Mesendoderm (in vitro differentiated cells): ENCODE measurements around the gene NAA25.
A peak's percentile ranks its signal among the peaks of the same experiment; 100 is the strongest.
"Not testable (repeated sequence)": the region's sequence is repeated elsewhere in the genome, so short reads cannot be mapped to it uniquely, and the experiment has no call there.

Experiments
- DNase-seq: peaks from one replicate; pipeline ENCODE4 v3.0.0; 2013
- H2AK5ac ChIP-seq: 2 replicates; pipeline ENCODE4 v1.6.1; 2013; ENCODE audit warnings: low read length, inconsistent platforms
- H2BK120ac ChIP-seq: 2 replicates; pipeline ENCODE4 v1.6.1; 2013; ENCODE audit warnings: low read depth, mild to moderate bottlenecking, low read length, moderate library complexity, mixed read lengths
- H2BK15ac ChIP-seq: replicated peaks from 2 replicates; pipeline ENCODE4 v1.6.1; 2013; ENCODE audit warnings: low read depth, mild to moderate bottlenecking, moderate library complexity
- H2BK5ac ChIP-seq: 2 replicates; pipeline ENCODE4 v1.6.1; 2013; ENCODE audit warnings: low read length, inconsistent platforms
- H3K18ac ChIP-seq: 2 replicates; pipeline ENCODE4 v1.6.1; 2013; ENCODE audit warnings: mild to moderate bottlenecking, low read length, mixed read lengths
- H3K23ac ChIP-seq: one replicate; pipeline ENCODE4 v1.6.1; 2013; ENCODE audit warnings: low read length
- H3K27ac ChIP-seq: 2 replicates; pipeline ENCODE4 v1.5.1; 2013; ENCODE audit warnings: low read depth, mild to moderate bottlenecking, inconsistent platforms, low read length, moderate library complexity
- H3K27me3 ChIP-seq: 2 replicates; pipeline ENCODE4 v1.6.1; 2013; ENCODE audit warnings: low read length, control low read depth, mild to moderate bottlenecking, inconsistent platforms; ENCODE audit not compliant: insufficient read depth, poor library complexity
- H3K36me3 ChIP-seq: 2 replicates; pipeline ENCODE4 v1.6.1; 2013; ENCODE audit warnings: low read length, inconsistent platforms; ENCODE audit not compliant: control insufficient read depth, insufficient read depth
- H3K4ac ChIP-seq: one replicate; pipeline ENCODE4 v1.6.1; 2013; ENCODE audit warnings: low read depth, mild to moderate bottlenecking, low read length, moderate library complexity
- H3K4me1 ChIP-seq: 2 replicates; pipeline ENCODE4 v1.6.1; 2013; ENCODE audit warnings: low read depth, low read length, inconsistent platforms; ENCODE audit not compliant: control insufficient read depth
- H3K4me2 ChIP-seq: 2 replicates; pipeline ENCODE4 v1.6.1; 2013; ENCODE audit warnings: low read length
- H3K4me3 ChIP-seq: 2 replicates; pipeline ENCODE4 v1.5.1; 2013; ENCODE audit warnings: mild to moderate bottlenecking, low read length
- H3K56ac ChIP-seq: one replicate; pipeline ENCODE4 v1.6.1; 2013; ENCODE audit warnings: low read length
- H3K79me1 ChIP-seq: 2 replicates; pipeline ENCODE4 v1.6.1; 2013; ENCODE audit warnings: low read length, inconsistent platforms
- H3K79me2 ChIP-seq: 2 replicates; pipeline ENCODE4 v1.6.1; 2013; ENCODE audit warnings: mild to moderate bottlenecking, low read length; ENCODE audit not compliant: control insufficient read depth, insufficient read depth
- H3K9ac ChIP-seq: 2 replicates; pipeline ENCODE4 v1.6.1; 2013; ENCODE audit warnings: low read length, inconsistent platforms
- H4K5ac ChIP-seq: one replicate; pipeline ENCODE4 v1.6.1; 2013; ENCODE audit warnings: low read length
- H4K8ac ChIP-seq: one replicate; pipeline ENCODE4 v1.6.1; 2013; ENCODE audit warnings: low read depth, mild to moderate bottlenecking, control low read depth, low read length, moderate library complexity
- WGBS: extraction: QIAGEN DNeasy Blood & Tissue Kit; methylation state at CpG from one replicate; pipeline ENCODE4 v1.1.7; 2013; ENCODE audit warnings: low lambda C conversion rate, missing lambda C conversion rate; ENCODE audit not compliant: insufficient coverage; ENCODE audit errors: extremely low coverage; 5-methylcytosine and 5-hydroxymethylcytosine counted together

The NAA25 gene

DNA sequence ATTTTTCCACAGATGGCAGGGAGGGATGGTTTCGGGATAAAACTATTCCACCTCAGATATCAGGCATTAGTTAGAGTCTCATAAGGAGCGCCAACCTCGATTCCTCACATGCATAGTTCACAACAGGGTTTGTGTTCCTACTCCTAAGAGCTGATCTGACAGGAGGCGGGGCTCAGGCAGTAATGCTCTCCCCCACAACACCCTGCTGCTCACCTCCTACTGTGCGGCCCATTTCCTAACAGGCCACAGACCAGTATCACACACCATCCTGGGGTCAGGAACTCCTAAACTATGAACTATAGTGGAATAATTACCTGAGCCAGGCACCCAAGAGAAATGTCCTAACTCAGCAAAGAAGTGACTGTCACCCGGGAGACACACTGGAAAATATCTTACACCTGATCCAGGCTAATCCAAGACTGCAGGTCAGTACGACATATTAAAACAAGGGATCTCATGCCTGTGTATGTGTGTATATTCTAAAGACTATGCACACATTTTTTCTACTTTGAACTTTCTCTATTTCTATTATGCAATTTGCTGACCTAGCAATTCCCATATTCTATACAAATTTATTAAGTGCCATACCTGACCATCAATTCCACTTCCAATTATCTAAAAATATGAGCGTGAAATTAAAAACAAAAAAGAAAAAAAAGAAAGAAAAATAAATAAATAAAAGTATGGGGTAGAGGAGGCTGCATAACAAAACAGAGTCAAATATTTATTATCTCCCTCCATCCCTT lies 4.7 kb downstream of the NAA25 start:
- WGBS: 100% methylated on average over 1 of the region's 8 CpGs
- Histone ChIP-seq H3K18ac (no peak overlapping the region), H2AK5ac (no peak overlapping the region), H3K9ac (no peak overlapping the region), H3K4ac (no peak overlapping the region), H2BK5ac (no peak overlapping the region), H3K4me1 (peaks cover 4% of the 10 kb centered on the region), H3K4me2 (no peak overlapping the region), H3K36me3 (peaks cover 2% of the 10 kb centered on the region), H4K8ac (no peak overlapping the region), H4K5ac (no peak overlapping the region), H3K27me3 (no peaks in the 10 kb centered on the region), H3K27ac (no peak overlapping the region), H3K79me2 (peaks cover 75% of the 10 kb centered on the region), H3K56ac (no peak overlapping the region), H3K79me1 (peaks cover 3% of the 10 kb centered on the region), H3K23ac (no peak overlapping the region), H2BK120ac (no peak overlapping the region), H3K4me3 (no peak overlapping the region), H2BK15ac (no peak overlapping the region)
- DNase-seq: peak; percentile 28

DNA sequence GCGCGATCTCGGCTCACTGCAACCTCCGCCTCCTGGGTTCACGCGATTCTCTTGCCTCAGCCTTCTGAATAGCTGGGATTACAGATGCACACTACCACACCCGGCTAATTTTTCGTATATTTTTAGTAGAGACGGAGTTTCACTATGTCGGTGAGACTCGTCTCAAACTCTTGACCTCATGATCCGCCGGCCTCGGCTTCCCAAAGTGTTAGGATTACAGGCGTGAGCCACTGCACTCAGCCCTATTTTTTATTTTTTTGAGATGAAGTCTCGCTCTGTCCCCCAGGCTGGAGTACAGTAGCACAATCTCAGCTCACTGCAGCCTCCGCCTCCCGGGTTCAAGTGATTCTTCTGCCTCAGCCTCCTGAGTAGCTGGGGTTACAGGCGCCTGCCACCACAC lies 5.8 kb downstream of the NAA25 start:
- H4K5ac ChIP-seq, DNase-seq, H3K18ac ChIP-seq, H3K23ac ChIP-seq, H2BK120ac ChIP-seq, H3K4me3 ChIP-seq, H3K56ac ChIP-seq, H3K79me1 ChIP-seq, H3K36me3 ChIP-seq, H3K4me2 ChIP-seq, H4K8ac ChIP-seq, H2BK5ac ChIP-seq, H3K9ac ChIP-seq, H2AK5ac ChIP-seq, H3K27ac ChIP-seq, H2BK15ac ChIP-seq, H3K27me3 ChIP-seq, H3K4me1 ChIP-seq, H3K4ac ChIP-seq: not testable (repeated sequence)
- WGBS: no CpG with 5 or more reads among the region's 19 CpGs
- H3K79me2 ChIP-seq: peaks cover 74% of the 10 kb centered on the region

DNA sequence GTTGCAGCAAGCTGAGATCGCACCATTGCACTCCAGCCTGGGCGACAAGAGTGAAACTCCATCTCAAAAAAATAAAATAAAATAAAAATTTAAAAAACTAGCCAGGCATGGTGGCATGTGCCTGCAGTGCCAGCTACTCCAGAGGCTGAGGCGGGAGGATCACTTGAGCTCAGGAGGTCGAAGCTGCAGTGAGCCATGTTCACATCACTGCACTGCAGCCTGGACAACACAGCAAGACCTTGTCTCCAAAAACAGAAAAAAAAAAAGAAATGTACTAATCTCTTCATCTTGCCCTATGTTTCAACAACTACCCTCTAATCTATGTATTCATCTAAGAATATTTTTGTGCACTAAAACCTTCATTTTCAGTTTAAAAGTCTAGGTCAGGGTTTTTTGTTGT lies 6.5 kb downstream of the NAA25 start:
- peaks cover 4% of the 10 kb centered on the region for H3K4me1 ChIP-seq
- H2BK5ac ChIP-seq: no peak overlapping the region
- no peak overlapping the region for H2BK15ac ChIP-seq

DNA sequence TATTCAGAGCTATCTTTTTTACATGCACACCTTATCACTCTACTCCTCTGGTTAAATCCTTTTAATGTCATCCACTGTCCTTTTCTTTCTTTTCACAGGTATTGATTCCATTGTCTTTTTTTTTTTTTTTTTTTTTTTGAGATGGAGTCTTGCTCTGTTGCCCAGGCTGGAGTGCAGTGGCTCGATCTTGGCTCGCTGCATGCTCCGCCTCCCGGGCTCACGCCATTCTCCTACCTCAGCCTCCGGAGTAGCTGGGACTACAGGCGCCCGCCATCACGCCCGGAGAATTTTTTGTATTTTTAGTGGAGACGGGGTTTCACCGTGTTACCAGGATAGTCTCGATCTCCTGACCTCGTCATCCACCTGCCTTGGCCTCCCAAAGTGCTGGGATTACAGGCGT lies 8.1 kb downstream of the NAA25 start:
- H2AK5ac ChIP-seq, H4K5ac ChIP-seq, H2BK5ac ChIP-seq, H2BK15ac ChIP-seq, H3K9ac ChIP-seq, H3K4me1 ChIP-seq, H2BK120ac ChIP-seq, H4K8ac ChIP-seq, H3K36me3 ChIP-seq, H3K27ac ChIP-seq, H3K4ac ChIP-seq, H3K23ac ChIP-seq, H3K56ac ChIP-seq, H3K18ac ChIP-seq, H3K27me3 ChIP-seq, H3K4me3 ChIP-seq, DNase-seq, H3K4me2 ChIP-seq, H3K79me1 ChIP-seq: not testable (repeated sequence)
- peaks cover 71% of the 10 kb centered on the region for H3K79me2 ChIP-seq
- no CpG with 5 or more reads among the region's 15 CpGs for WGBS

More for the DNA sequence above, 6.5 kb downstream of the NAA25 start:
- no peak overlapping the region for H3K18ac ChIP-seq
- no peak overlapping the region for H4K8ac ChIP-seq
- H3K27me3 ChIP-seq: no peaks in the 10 kb centered on the region
- H3K23ac ChIP-seq: no peak overlapping the region
- H2BK120ac ChIP-seq: no peak overlapping the region
- no peak overlapping the region for H3K4me2 ChIP-seq
- H3K27ac ChIP-seq: no peak overlapping the region
- H3K79me2 ChIP-seq: peaks cover 72% of the 10 kb centered on the region
- no peak overlapping the region for H4K5ac ChIP-seq
- H3K36me3 ChIP-seq: peaks cover 2% of the 10 kb centered on the region
- no peak overlapping the region for H3K56ac ChIP-seq
- no peak overlapping the region for H3K4me3 ChIP-seq
- peaks cover 4% of the 10 kb centered on the region for H3K79me1 ChIP-seq
- no peak for DNase-seq
- H3K4ac ChIP-seq: no peak overlapping the region
- no peak overlapping the region for H3K9ac ChIP-seq
- H2AK5ac ChIP-seq: no peak overlapping the region
- WGBS: no CpG with 5 or more reads among the region's 4 CpGs

DNA sequence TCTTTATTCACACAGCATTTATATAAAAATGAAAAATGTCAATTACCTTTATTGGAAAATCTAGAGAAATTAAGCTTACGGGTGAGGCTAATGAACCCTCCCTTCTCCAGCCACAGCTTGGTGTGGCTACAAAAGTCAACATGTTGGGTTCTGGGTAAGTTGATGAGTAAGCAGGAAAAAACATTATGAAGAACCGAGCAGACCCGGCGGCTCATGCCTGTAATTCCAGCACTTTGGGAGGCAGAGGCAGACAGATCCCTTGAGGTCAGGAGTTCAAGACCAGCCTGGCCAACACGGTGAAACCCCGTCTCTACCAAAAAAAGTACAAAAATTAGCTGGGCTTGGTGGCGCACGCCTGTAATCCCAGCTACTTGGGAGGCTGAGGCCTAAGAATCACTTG lies 10.9 kb downstream of the NAA25 start:
- H3K79me2 ChIP-seq: peaks cover 57% of the 10 kb centered on the region
- no peak overlapping the region for H4K8ac ChIP-seq
- H3K4me2 ChIP-seq: no peak overlapping the region
- no peak overlapping the region for H3K27ac ChIP-seq
- no peak overlapping the region for H2BK15ac ChIP-seq
- H2AK5ac ChIP-seq: no peak overlapping the region
- no peak overlapping the region for H3K23ac ChIP-seq
- no peak overlapping the region for H4K5ac ChIP-seq
- no peak for DNase-seq
- H3K9ac ChIP-seq: no peak overlapping the region
- H3K56ac ChIP-seq: no peak overlapping the region
- H3K36me3 ChIP-seq: peaks cover 2% of the 10 kb centered on the region
- H2BK120ac ChIP-seq: no peak overlapping the region
- no peaks in the 10 kb centered on the region for H3K27me3 ChIP-seq
- no peaks in the 10 kb centered on the region for H3K4me1 ChIP-seq
- WGBS: no CpG with 5 or more reads among the region's 8 CpGs
- H3K4ac ChIP-seq: no peak overlapping the region
- peaks cover 4% of the 10 kb centered on the region for H3K79me1 ChIP-seq
- no peak overlapping the region for H3K18ac ChIP-seq
- no peak overlapping the region for H2BK5ac ChIP-seq
- H3K4me3 ChIP-seq: no peak overlapping the region

DNA sequence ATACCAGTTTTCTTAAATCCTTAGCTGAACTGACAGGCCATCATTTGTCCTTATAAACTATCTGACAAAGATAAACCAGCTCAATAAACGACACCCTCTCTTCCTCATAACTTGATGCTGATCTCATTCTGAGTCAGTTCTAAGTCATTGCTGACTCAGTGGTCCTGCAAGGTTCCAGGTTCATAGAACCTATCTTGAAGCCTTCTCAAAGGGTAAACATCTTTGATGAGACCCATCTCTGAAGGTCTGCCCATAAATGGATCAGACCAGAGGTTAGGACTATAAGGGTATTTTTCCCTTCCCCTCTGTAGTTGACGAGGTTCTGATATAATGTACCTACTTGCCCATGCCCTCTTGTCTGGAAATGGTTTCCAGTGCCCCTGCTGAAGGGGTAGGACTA lies 11.9 kb downstream of the NAA25 start:
- Histone ChIP-seq H2BK120ac (no peak overlapping the region), H3K4me2 (no peak overlapping the region), H3K79me1 (peaks cover 4% of the 10 kb centered on the region), H3K23ac (no peak overlapping the region), H2BK15ac (no peak overlapping the region), H3K4me3 (no peak overlapping the region), H3K27me3 (no peaks in the 10 kb centered on the region), H3K18ac (no peak overlapping the region), H3K4me1 (no peaks in the 10 kb centered on the region), H2BK5ac (no peak overlapping the region), H3K9ac (no peak overlapping the region), H4K5ac (no peak overlapping the region), H4K8ac (no peak overlapping the region), H2AK5ac (no peak overlapping the region), H3K4ac (no peak overlapping the region), H3K27ac (no peak overlapping the region), H3K56ac (no peak overlapping the region), H3K36me3 (peaks cover 2% of the 10 kb centered on the region), H3K79me2 (peaks cover 50% of the 10 kb centered on the region)
- DNase-seq: no peak
- no CpG with 5 or more reads among the region's 2 CpGs for WGBS
